ENCODE measurements around the gene CABP2.
"Not testable (repeated sequence)": the region's sequence is repeated elsewhere in the genome, so short reads cannot be mapped to it uniquely, and the experiment has no call there.

The CABP2 gene

DNA sequence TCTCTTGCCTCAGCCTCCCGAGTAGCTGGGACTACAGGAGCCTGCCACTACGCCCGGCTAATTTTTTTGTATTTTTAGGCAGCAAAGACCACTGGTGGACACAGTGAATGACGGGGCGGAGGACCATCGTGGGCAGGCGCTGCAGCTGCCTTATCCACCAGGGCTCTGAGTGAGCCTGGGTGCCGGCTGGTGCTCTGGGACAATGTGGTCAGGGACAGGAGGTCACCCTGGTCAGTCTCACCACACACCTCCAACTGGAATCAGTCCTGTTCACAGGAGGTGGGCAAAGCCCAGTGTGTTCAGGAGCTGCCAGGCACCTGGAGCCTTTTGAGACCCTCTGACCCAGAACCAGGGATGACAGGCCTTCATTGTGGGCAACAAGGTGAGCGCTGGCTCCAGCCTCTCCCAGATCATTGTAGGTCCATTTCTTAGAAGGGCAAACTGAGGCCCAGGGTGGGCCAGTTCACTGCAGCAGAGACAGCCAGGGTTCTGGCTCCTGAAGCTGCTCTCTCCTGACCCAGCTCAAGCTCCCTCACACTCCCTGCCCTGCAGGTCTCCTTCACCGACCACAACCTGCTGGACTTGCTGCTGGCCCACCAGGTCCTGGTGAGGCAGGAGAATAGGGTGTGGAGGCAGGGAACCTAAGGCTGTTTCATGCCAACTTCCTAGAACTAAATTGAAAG, 15.7 kb upstream of the CABP2 start:
- DNase-seq (ENCODE audit: low read depth in 3 of 3) = no peak

GRCh38 chr11:67538306-67538705, 15.1 kb upstream of the CABP2 start:
- no peak for DNase-seq (ENCODE audit: low read depth in 3 of 3)

DNA sequence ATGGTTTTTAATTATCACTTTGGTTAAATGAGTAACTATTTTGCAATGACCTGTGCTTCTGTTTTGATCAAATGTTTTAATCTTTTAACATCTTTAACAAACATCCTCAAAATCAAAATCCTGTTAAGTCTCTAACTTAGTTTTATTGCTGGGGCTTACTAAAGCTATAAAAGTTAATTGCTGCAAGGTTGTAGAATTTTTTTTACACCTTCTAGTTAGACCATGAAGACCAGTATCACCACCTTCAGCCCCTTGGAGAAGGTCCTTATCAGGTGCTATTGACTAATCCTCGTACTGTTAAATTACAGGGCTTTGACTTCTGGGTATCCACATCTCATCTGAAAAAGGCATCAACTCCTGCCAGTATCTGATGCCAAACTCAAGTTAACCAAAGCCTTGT, 12.3 kb upstream of the CABP2 start:
- no peak for DNase-seq (ENCODE audit: low read depth in 3 of 3)

DNA sequence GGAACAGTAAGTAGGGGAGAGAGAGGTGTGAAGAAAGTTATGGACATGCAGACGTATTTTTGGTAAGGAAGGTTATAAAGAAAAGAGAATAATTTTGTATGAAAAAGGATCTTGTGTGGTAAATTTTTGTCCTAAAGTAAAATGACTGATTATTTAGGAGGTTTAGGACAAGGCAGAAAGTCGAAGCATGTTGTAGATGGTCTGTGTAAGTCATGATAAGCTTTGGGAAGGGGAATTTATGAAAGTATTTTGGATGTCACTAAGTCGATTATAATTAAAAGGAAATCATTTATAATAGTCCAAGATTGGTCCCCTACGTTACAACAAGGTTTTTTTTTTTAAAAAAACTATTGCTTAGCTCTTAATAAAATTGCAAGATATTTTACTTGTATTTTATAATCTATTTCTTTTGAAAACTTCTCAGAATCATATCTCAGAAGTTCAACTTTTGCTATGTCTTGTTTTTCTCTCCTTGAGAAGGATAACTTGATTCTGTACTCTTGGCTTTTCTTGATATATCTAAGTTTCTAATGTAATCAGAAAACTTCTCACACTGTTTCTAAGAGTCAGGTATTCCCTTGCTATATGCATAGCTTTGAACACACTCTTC, 10.9 kb upstream of the CABP2 start:
- no peak for DNase-seq (ENCODE audit: low read depth in 3 of 3)

DNA sequence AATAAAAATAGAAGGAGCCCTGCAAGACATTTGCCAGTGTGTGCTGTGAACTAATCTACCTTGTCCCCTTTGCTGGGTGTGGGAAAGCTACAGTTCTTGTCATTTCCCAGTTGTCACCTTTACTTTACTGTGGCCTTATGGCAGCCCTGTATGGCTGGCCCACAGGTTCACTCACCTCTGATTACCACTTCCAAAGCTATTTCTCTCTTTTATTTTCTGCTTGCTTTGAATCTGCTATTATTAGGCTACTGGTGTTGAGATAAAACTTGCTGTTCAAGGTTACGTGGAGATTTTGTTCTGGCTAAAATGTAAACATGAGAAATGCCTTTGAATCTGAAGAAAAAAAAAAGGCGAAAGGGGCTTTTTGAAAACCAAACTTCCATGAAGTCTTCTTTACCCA, 9.6 kb upstream of the CABP2 start:
- no peak for DNase-seq (ENCODE audit: low read depth in 3 of 3)

DNA sequence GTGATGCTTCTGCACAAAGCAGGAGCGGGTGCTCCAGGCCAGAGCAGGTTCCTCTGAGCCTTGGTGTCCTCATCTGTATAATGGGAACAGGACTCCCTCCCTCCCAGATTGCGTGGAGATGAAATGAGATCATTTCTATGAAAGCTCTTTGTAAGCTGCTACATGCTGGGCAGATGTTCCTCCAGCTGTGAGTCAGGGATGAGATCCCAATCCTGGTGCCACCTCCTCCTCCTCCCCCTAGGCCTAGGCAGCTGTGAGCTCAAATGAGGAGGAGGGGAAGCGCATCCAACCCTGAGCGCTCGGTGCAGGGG, 7.0 kb upstream of the CABP2 start:
- DNase-seq (ENCODE audit: low read depth in 3 of 3) = no peak

DNA sequence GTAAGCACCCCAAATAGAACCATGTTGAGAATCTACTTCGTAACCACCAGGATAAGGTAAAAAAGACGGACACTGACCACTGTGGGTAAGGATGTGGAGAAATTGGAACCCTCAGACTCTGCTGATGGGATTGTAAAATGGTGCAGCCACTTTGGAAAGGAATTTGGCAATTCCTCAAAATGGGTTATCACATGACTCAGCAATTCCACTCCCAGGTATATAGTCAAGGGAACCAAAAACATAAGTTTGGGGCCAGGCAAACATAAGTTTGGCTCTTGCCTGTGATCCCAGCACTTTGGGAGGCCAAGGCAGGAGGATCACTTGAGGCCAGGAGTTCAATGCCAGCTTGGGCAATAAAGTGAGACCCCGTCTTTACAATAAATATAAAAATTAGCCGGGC, 5.1 kb upstream of the CABP2 start:
- no peak for DNase-seq (ENCODE audit: low read depth in 3 of 3)

GRCh38 chr11:67525275-67525976, 2.2 kb upstream of the CABP2 start:
- DNase-seq (ENCODE audit: low read depth in 3 of 3) = no peak

GRCh38 chr11:67524480-67524808, 1.2 kb upstream of the CABP2 start:
- DNase-seq (ENCODE audit: low read depth in 3 of 3) = no peak

DNA sequence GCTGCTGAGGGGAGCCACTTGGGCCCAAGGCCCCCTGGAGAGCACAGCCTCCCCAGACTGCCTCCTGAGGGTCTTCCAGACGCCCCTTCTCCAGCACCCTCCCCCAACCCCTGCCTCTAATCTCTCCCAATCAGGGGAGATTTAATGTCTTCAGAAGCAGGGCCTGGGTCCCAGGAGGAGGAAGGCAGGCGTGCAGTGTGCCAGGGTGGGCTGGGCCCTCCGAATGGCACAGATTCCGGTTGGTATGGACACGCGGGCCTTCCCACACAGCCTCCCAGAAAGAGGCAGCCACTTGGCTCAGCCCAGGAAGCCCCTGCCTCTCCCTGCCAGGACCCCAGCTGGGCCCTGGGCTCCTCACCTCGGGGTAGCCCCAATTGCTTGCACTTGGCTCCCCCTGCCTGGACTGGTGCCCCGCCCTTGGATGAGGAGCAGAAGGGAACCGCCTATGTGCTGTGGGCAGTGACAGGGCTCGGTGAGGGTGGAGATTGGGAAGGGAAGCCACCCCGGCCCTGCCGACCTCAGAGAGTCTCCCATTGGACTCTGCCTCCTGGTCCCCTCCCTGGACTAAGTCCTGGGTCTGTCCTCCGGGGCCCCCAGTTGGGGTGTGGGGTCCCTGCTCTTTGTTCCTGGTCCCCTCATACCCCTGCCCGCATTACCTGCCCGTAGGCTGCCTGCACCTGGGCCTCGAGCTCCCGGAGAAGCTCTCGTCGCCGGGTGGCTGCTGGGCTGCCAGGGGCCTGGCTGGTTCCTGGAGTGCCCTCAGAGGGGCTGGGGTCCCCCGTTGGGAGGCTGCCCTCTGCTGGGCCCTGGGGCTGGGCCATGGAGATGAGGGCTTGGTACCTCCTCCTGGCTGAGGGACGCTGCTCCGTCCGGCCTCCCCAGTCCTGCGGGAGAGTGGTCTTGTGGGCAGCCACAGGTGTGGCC, 572 bp upstream of the CABP2 start:
- no peak for DNase-seq (ENCODE audit: low read depth in 3 of 3)

- no peak for DNase-seq (ENCODE audit: low read depth in 3 of 3)
Observed at GRCh38 chr11:67522338-67522737, 908 bp downstream of the CABP2 start.

GRCh38 chr11:67521924-67522323, 1.3 kb downstream of the CABP2 start:
- DNase-seq (ENCODE audit: low read depth in 3 of 3) = no peak

- no peak for DNase-seq (ENCODE audit: low read depth in 3 of 3)
Observed at GRCh38 chr11:67520856-67521824, 2.1 kb downstream of the CABP2 start.

DNA sequence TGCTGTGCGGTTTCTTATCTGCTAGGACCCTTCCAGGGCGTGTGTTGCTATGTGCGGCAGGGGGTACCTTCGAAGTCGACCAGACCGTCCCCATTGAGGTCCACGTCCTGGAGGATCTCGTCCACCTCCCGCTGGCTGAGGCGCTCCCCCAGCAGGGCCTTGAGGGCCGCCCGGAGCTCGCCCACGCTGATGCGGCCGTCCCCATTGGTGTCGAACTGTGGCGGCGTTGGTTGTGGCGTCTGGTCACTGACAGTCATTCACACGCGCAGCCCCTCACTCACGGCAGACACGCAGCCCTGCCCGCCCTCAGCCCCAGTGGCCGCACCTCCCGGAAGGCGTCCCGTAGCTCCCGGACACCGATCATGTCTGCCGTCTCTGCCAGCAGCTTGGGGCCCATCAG, 3.5 kb downstream of the CABP2 start:
- no peak for DNase-seq (ENCODE audit: low read depth in 3 of 3)

DNA sequence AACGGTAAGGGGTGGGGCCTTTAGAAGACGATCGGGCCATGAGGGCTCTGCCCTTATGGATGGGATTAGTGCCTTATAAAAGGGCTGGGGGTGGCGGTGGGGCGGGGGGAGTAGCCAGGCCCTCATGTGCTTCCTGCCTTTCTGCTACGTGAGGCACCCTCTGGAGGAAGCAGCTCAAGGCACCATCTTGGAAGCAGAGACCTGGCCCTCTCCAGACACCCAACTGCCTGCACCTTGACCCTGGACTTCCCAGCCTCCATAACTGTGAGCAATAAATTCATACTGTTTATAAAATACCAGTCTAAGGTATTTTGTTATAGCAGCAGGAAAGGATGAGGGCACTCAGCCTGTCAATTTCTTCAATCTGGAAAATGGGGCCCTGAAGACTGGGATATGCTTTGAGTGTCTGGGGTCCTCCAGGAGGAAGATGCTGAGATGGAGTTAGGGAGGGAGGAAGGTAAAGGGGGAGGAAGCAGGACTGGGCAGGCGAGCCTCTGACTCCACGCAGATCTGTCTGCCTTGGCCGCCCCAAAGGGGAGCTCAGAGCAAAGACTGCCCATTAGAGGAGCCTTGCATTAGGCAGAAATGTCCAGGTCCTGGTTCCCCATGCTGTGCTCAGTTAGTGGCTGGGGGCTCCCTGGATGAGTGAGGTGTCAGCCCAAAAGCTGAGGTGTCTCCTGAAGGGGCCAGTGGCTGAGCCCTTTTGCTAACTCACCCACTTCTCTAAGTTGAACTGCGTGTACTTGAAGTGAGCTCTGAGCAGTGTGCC, 5.3 kb downstream of the CABP2 start:
- DNase-seq (ENCODE audit: low read depth in 3 of 3) = no peak

DNA sequence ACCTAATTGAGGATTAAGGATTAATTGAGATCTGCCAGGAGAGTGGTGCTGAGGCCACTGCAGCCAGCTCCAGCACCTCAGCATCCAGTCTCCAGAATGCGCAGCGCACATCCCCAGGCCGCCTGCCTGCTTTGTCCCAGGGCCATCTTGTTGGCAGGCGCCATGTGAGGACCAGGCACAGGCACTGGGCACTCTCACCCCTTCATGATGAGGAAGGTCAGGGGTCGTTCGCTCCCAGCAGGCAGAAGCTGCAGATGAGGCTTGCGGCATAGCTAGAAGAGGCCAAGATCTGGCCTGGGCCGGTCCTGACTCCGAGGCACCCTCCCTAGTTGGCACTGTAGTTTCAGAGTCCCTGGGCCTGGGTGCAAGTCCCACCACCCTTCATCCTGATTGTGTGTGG, 6.4 kb downstream of the CABP2 start:
- no peak for DNase-seq (ENCODE audit: low read depth in 3 of 3)

DNA sequence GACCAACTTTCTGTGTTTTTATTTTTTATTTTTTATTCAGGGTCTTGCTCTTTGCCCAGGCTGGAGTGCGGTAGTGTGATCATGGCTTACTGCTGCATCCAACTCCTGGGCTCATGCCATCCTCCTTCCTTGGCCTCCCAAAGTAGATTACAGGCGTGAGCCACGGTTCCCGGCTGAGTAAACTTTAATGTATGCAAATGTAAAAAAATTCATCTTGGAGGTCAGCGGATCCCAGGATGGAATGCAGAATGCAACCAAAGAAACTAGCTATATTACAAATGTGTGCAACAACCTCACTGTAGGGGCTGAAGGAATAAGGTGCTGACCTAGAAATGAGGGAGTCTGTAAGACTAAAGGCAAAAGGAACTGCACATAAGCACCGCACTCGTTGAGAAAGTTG, 9.1 kb downstream of the CABP2 start:
- no peak for DNase-seq (ENCODE audit: low read depth in 3 of 3)

DNA sequence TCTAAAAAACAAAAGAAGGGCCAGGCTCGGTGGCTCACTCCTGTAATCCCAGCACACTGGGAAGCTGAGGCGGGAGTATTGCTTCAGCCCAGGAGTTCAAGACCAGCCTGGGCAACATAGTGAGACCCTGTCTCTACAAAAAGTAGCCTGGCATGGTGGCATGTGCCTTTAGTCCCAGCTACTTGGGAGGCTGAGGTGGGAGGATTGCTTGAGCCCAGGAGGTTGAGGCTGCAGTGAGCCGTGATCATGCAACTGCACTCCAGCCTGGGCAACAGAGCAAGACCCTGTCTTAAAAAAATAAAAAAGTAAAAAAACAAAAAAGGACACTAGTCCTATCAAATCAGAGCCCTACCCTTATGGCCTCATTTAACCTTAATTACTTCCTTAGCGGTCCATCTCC, 11.7 kb downstream of the CABP2 start:
- not testable (repeated sequence) for DNase-seq (ENCODE audit: low read depth in 3 of 3)

GRCh38 chr11:67510023-67510345, 13.3 kb downstream of the CABP2 start:
- no peak for DNase-seq (ENCODE audit: low read depth in 3 of 3)

- DNase-seq (ENCODE audit: low read depth in 3 of 3) = peak; percentile 95 to 99 (median 99)
Observed at GRCh38 chr11:67508486-67509121, 14.6 kb downstream of the CABP2 start.

All from stimulated activated CD4-positive, alpha-beta T cell treated with anti-CD3 and anti-CD28 coated beads, TNF-alpha, amount 100 ng/mL, for 4 hours (primary cell).